ENCODE data around the gene SLC15A2.

The SLC15A2 gene

GRCh38 chr3:121969631-121970030 is 75.4 kb downstream of the SLC15A2 start:
- no peak overlapping the region for H2AFZ ChIP-seq
- no peaks in the 10 kb centered on the region for H3K27me3 ChIP-seq (ENCODE audit: control insufficient read depth, insufficient read depth, low read length)

GRCh38 chr3:121970047-121970446 is 75.8 kb downstream of the SLC15A2 start:
- no peaks in the 10 kb centered on the region for H3K4me1 ChIP-seq
- TF ChIP-seq, protein P1, sequence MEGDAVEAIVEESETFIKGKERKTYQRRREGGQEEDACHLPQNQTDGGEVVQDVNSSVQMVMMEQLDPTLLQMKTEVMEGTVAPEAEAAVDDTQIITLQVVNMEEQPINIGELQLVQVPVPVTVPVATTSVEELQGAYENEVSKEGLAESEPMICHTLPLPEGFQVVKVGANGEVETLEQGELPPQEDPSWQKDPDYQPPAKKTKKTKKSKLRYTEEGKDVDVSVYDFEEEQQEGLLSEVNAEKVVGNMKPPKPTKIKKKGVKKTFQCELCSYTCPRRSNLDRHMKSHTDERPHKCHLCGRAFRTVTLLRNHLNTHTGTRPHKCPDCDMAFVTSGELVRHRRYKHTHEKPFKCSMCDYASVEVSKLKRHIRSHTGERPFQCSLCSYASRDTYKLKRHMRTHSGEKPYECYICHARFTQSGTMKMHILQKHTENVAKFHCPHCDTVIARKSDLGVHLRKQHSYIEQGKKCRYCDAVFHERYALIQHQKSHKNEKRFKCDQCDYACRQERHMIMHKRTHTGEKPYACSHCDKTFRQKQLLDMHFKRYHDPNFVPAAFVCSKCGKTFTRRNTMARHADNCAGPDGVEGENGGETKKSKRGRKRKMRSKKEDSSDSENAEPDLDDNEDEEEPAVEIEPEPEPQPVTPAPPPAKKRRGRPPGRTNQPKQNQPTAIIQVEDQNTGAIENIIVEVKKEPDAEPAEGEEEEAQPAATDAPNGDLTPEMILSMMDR (IDR thresholded peaks at IDR 0.05): no peak
- H3K79me2 ChIP-seq: no peaks in the 10 kb centered on the region
- no peaks in the 10 kb centered on the region for H3K27me3 ChIP-seq (ENCODE audit: control insufficient read depth, insufficient read depth, low read length)
- no peaks in the 10 kb centered on the region for H3K9me3 ChIP-seq (ENCODE audit: control insufficient read depth, low read length)
- H3K4me2 ChIP-seq (ENCODE audit: low read length): no peak overlapping the region
- H2AFZ ChIP-seq: no peak overlapping the region
- H3K9ac ChIP-seq: no peak overlapping the region
- no peaks in the 10 kb centered on the region for H3K36me3 ChIP-seq (ENCODE audit: control insufficient read depth, insufficient read depth, low read length)
- H3K27ac ChIP-seq: no peak overlapping the region
- H3K4me3 ChIP-seq (ENCODE audit: low read depth, low read length): no peak overlapping the region

More at GRCh38 chr3:121969631-121970030, 75.4 kb downstream of the SLC15A2 start:
- no peaks in the 10 kb centered on the region for H3K9me3 ChIP-seq (ENCODE audit: control insufficient read depth, low read length)
- no peaks in the 10 kb centered on the region for H3K4me1 ChIP-seq
- H3K36me3 ChIP-seq (ENCODE audit: control insufficient read depth, insufficient read depth, low read length): no peaks in the 10 kb centered on the region
- no peaks in the 10 kb centered on the region for H3K79me2 ChIP-seq
- TF ChIP-seq, protein P1 (IDR thresholded peaks at IDR 0.05): no peak
- H3K4me2 ChIP-seq (ENCODE audit: low read length): no peak overlapping the region
- H3K9ac ChIP-seq: no peak overlapping the region
- H3K4me3 ChIP-seq (ENCODE audit: low read depth, low read length): no peak overlapping the region
- no peak overlapping the region for H3K27ac ChIP-seq

DNA sequence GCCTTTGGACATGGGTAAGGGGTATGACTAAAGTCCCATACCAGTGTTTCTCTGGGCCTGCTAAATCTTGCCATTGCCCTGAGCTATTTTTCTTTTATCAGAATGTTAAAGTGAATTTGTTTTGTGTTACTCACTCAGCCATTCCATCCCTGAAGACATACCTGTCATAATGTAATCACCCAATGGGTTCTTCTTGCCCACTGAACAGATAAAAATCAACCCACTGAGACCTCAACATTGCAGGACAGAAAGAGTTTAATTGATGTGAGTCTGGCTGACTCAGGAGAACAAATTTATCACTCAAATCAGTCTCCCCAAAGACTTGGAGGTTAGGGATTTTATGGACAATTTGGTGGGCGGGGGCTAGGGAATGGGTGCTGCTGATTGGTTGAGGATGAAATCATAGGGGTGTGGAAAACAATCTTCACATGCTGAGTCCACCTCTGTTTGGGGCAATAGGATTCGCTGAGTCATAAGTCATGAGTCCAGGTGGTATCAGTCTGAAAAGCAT is 80.5 kb downstream of the SLC15A2 start:
- no peaks in the 10 kb centered on the region for H3K79me2 ChIP-seq
- no peaks in the 10 kb centered on the region for H3K36me3 ChIP-seq (ENCODE audit: control insufficient read depth, insufficient read depth, low read length)
- no peak overlapping the region for H3K4me3 ChIP-seq (ENCODE audit: low read depth, low read length)
- no peak overlapping the region for H2AFZ ChIP-seq
- no peak overlapping the region for H3K4me2 ChIP-seq (ENCODE audit: low read length)
- H3K27ac ChIP-seq: no peak overlapping the region
- no peaks in the 10 kb centered on the region for H3K27me3 ChIP-seq (ENCODE audit: control insufficient read depth, insufficient read depth, low read length)
- TF ChIP-seq, protein P1 (IDR thresholded peaks at IDR 0.05): no peak
- H3K9ac ChIP-seq: no peak overlapping the region
- H3K9me3 ChIP-seq (ENCODE audit: control insufficient read depth, low read length): no peaks in the 10 kb centered on the region
- H3K4me1 ChIP-seq: no peaks in the 10 kb centered on the region

GRCh38 chr3:121975702-121976302 is 81.6 kb downstream of the SLC15A2 start:
- TF ChIP-seq, protein P1 (IDR thresholded peaks at IDR 0.05): no peak
- Histone ChIP-seq H3K27me3 (ENCODE audit: control insufficient read depth, insufficient read depth, low read length) (no peaks in the 10 kb centered on the region), H3K4me2 (ENCODE audit: low read length) (no peak overlapping the region), H3K79me2 (no peaks in the 10 kb centered on the region), H3K9ac (no peak overlapping the region), H3K4me3 (ENCODE audit: low read depth, low read length) (no peak overlapping the region), H2AFZ (no peak overlapping the region), H3K36me3 (ENCODE audit: control insufficient read depth, insufficient read depth, low read length) (no peaks in the 10 kb centered on the region), H3K4me1 (no peaks in the 10 kb centered on the region), H3K27ac (no peak overlapping the region), H3K9me3 (ENCODE audit: control insufficient read depth, low read length) (no peaks in the 10 kb centered on the region)

DNA sequence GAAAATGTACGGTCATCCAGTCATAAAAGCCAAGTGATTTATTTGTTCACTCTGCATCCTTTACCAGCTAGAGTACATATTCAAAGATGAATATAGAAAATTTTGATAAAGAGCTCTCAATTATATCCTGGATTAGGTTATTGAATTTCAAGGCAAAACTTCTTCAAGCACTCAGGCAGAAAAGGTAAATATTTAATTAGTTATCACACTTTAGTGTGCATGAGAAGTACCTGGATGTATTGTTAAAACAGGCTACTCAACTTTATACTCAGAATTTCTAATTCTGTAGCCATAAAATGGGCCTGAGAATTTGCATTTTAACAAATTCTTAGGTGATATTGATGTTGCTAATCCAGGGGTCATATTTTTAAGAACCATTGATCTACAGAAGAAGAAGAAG is 82.5 kb downstream of the SLC15A2 start:
- Histone ChIP-seq H3K9me3 (ENCODE audit: control insufficient read depth, low read length) (no peaks in the 10 kb centered on the region), H3K4me3 (ENCODE audit: low read depth, low read length) (no peak overlapping the region), H3K4me1 (no peaks in the 10 kb centered on the region), H3K79me2 (no peaks in the 10 kb centered on the region), H3K27ac (no peak overlapping the region), H3K9ac (no peak overlapping the region), H3K36me3 (ENCODE audit: control insufficient read depth, insufficient read depth, low read length) (no peaks in the 10 kb centered on the region), H2AFZ (no peak overlapping the region), H3K4me2 (ENCODE audit: low read length) (no peak overlapping the region), H3K27me3 (ENCODE audit: control insufficient read depth, insufficient read depth, low read length) (no peaks in the 10 kb centered on the region)
- TF ChIP-seq, protein P1 (IDR thresholded peaks at IDR 0.05): no peak
